SK-N-SH treated with all-trans-retinoic acid at 6 μM for 48 hours (cell line): Measurements from ENCODE around the gene LLGL2.

ENCODE experiments used
- ARNTL ChIP-seq: fragments of 450-650 bp; formaldehyde crosslinking; IDR thresholded peaks from 2 replicates; pipeline ENCODE4 v1.5.0; 2020; ENCODE audit warnings: low read depth, mild to moderate bottlenecking, moderate library complexity, borderline replicate concordance
- BACH2 ChIP-seq: fragments of 250-450 bp; sonication (Bioruptor Pico); IDR thresholded peaks from 2 replicates; pipeline ENCODE4 v1.9.0; 2021; ENCODE audit warnings: mild to moderate bottlenecking, borderline replicate concordance
- ZFP30 ChIP-seq: fragments of 450-650 bp; formaldehyde crosslinking; IDR thresholded peaks from 2 replicates; pipeline ENCODE4 v1.5.0; 2022; ENCODE audit warnings: mild to moderate bottlenecking, moderate library complexity
- TF ChIP-seq, protein P1 (sequence below): fragments of 250-450 bp; sonication (Bioruptor Pico); IDR thresholded peaks from 2 replicates; pipeline ENCODE4 v1.8.0; 2020; ENCODE audit warnings: mild to moderate bottlenecking, moderate library complexity, borderline replicate concordance

DNA sequence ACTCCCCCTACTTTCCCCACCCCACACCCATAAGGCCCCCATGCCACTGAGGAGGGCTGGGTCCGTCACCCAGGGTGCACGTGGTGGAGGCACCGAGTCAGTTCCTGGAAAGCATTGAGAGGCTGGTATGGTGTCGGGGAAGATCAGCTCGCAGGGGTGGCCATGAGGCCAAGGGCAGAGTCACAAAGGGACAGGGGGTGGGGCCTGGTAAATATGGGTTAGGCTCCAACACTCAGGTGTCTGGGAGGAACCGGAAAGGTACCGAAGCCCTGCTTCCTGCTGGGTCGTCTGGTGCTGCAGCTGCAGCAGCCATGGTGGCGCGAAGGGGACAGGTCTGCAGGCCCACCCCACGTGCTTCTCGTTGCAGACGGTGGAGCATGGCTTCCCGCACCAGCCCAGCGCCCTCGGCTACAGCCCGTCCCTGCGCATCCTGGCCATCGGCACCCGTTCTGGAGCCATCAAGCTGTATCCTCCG lies 30.2 kb downstream of the LLGL2 start:
- TF ChIP-seq, protein P1, sequence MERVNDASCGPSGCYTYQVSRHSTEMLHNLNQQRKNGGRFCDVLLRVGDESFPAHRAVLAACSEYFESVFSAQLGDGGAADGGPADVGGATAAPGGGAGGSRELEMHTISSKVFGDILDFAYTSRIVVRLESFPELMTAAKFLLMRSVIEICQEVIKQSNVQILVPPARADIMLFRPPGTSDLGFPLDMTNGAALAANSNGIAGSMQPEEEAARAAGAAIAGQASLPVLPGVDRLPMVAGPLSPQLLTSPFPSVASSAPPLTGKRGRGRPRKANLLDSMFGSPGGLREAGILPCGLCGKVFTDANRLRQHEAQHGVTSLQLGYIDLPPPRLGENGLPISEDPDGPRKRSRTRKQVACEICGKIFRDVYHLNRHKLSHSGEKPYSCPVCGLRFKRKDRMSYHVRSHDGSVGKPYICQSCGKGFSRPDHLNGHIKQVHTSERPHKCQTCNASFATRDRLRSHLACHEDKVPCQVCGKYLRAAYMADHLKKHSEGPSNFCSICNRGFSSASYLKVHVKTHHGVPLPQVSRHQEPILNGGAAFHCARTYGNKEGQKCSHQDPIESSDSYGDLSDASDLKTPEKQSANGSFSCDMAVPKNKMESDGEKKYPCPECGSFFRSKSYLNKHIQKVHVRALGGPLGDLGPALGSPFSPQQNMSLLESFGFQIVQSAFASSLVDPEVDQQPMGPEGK (CRISPR knock-in tag) = no peak
- TF ChIP-seq ARNTL (CRISPR knock-in tag) = no peak
- no peak for TF ChIP-seq ZFP30 (CRISPR knock-in tag)
- no peak for TF ChIP-seq BACH2 (CRISPR knock-in tag)
